ENCODE results near the gene KIF2A.
"Not testable (repeated sequence)": the region's sequence is repeated elsewhere in the genome, so short reads cannot be mapped to it uniquely, and the experiment has no call there.

Gene KIF2A

GRCh38 chr5:62305715-62306322 is at the start of gene KIF2A:
Gene KIF2A (plus strand): TSS chr5:62306206. CDS start chr5:62306473, 267 bp downstream.
- peak; percentile 65 for DNase-seq

- DNase-seq: no peak
Measured at GRCh38 chr5:62257020-62257367, 49.0 kb upstream of the KIF2A start.

- DNase-seq: no peak
Measured at GRCh38 chr5:62258654-62259053, 47.4 kb upstream of the KIF2A start.

- DNase-seq: no peak
Measured at GRCh38 chr5:62259699-62260250, 46.2 kb upstream of the KIF2A start.

- DNase-seq: no peak
Measured at GRCh38 chr5:62260513-62260912, 45.5 kb upstream of the KIF2A start.

GRCh38 chr5:62263401-62263800 is 42.6 kb upstream of the KIF2A start:
- no peak for DNase-seq

GRCh38 chr5:62265648-62266112 is 40.3 kb upstream of the KIF2A start:
- no peak for DNase-seq

GRCh38 chr5:62266573-62266972 is 39.4 kb upstream of the KIF2A start:
- no peak for DNase-seq

- DNase-seq: peak; percentile 33
Measured at GRCh38 chr5:62268234-62268633, 37.8 kb upstream of the KIF2A start.

GRCh38 chr5:62268792-62269191 is 37.2 kb upstream of the KIF2A start:
- DNase-seq: no peak

GRCh38 chr5:62271370-62271769 is 34.6 kb upstream of the KIF2A start:
- no peak for DNase-seq

- no peak for DNase-seq
Measured at GRCh38 chr5:62271870-62272269, 34.1 kb upstream of the KIF2A start.

GRCh38 chr5:62273687-62274086 is 32.3 kb upstream of the KIF2A start:
- DNase-seq: no peak

- DNase-seq: no peak
Measured at GRCh38 chr5:62275581-62275980, 30.4 kb upstream of the KIF2A start.

GRCh38 chr5:62281411-62281810 is 24.6 kb upstream of the KIF2A start:
- DNase-seq: no peak

- no peak for DNase-seq
Measured at GRCh38 chr5:62282064-62282463, 23.9 kb upstream of the KIF2A start.

GRCh38 chr5:62283005-62283404 is 23.0 kb upstream of the KIF2A start:
- no peak for DNase-seq

- no peak for DNase-seq
Measured at GRCh38 chr5:62283861-62284260, 22.1 kb upstream of the KIF2A start.

- DNase-seq: no peak
Measured at GRCh38 chr5:62284946-62285891, 20.8 kb upstream of the KIF2A start.

- DNase-seq: no peak
Measured at GRCh38 chr5:62286834-62287233, 19.2 kb upstream of the KIF2A start.

- DNase-seq: no peak
Measured at GRCh38 chr5:62287237-62287636, 18.8 kb upstream of the KIF2A start.

GRCh38 chr5:62288118-62288517 is 17.9 kb upstream of the KIF2A start:
- no peak for DNase-seq

GRCh38 chr5:62289813-62290212 is 16.2 kb upstream of the KIF2A start:
- DNase-seq: no peak

- not testable (repeated sequence) for DNase-seq
Measured at GRCh38 chr5:62291829-62292228, 14.2 kb upstream of the KIF2A start.
